Stimulated activated CD4-positive, alpha-beta T cell treated with anti-CD3 and anti-CD28 coated beads, Interleukin-15, amount 100 ng/mL, for 1 hour (primary cell): ENCODE results near the gene PKHD1.

Experiments
- DNase-seq, 2 donors: peaks; one replicate each; pipeline ENCODE4 v3.0.0-alpha.2; 2020; ENCODE audit warnings: low read depth in 1 of 2, low spot score in 1 of 2

The PKHD1 gene

DNA sequence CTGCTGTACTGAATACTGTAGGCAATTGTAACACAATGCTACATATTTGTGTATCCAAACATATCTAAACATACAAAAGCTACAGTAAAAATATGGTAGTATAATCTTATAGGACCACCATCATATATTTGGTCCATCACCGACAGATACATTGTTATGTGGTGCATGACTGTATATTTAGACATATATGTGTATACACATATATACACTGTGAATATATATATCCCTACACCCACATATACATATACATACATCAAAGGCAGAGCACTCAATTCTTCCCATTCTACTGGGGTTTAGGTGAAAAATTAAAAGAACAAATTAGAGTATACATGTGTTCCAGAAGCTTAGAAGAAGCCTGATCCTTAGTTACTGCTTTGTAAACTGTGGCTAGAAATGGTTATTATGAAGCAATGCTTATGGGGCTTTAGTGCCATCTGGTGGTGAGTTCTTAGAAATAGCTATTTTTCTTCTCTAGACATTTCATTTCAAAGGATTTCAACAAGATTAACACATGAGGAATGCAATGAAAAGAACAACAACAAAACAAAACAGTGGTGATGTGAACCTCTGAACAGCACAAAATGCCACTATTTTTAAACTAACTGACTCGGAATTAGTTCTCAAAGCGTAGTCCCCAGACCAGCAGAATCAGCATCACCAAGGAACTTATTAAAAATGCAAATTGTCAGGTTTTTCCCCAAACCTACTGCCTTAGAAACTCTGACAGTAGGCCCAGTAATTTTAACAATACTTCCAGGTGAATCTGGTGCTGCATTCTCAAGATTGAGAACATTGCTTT is 38.0 kb downstream of the PKHD1 start:
- DNase-seq: no peak

DNA sequence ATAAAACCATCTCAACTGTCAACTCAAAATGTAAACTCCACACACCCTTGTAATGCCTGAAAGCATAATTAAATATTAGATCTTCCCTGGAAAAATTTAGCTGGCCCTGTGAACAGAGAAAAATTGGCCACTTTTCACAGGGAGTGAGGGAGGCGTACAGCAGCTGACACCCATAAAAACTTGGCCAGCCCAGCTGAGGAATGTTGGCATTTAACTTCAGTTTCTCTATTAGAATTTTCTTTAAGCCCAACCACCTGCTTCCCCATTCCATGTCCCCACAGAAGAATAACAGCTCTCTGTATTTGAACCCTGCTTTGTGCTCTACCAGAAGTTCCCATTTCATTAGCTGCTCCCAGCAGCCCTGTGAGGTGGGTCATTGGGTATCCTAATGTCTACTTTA is 41.0 kb downstream of the PKHD1 start:
- DNase-seq: no peak

DNA sequence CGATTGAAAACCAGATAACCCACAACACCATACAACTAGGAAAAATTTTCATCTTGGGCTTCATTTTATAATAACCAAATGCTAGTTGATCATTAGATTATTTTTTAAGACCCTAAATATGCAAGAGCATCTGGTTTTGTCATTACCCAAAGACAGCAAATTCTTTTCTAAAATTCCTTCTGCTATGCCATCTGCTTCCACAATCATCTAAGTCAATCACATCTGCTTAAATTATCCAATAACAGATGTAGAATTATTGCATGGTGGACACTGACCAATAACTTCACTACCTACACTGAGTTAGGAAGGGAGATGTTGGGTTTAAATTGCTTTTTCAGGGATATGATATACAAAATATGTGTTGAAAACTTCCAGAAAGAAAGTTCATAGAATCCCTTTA is 41.9 kb downstream of the PKHD1 start:
- no peak for DNase-seq

DNA sequence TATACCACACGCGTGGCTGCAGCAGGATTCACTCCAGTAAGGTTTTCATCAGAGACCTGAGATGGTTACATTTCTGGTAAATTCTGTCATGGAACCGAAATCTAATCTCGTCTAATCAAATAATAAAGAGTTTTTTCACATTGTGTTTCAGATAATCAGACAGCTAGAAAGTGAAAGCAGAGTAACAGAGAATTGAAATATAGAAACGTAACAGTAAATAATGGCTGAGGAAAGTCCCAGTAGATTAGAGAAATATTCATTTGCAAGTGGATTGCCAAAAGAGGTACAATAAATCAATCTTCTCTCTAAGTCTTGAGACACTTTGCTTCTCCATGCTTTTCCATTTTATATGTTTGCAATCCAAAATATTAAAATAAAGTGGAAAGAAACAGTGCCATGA is 42.4 kb downstream of the PKHD1 start:
- no peak for DNase-seq

DNA sequence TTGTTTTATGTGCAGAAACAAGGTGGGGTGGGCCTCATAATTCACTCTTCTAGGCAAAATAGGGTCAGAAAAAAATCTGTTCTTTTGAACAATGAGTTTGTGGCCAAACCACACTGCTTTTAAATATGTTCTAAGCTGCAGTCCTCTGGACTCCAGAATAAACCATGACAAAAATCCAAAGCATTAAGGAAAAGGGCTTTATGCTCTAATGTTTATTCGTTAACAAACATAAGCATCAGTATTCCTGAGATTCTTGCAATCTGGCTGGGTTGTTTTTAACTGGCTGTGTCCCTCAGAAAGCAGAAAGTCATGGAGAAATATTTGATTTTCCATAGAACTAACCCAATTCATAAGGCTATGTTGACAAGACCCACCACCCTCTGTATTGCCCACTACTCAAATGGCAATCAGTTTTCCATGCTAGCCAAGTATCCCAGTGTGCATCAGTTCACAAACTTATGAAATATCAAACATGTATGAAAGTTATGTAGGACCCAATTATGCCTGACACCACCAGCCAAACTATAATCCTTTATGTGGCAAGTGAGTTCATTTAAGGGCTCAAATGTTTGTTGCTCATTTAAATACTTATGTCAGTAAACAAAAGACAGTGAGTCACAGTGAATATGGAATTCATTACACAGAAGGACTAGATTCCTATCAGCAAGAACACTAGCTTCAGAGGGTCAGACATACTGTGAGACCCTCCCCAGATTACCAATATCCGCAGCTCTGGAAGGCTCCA is 45.1 kb downstream of the PKHD1 start:
- no peak for DNase-seq

DNA sequence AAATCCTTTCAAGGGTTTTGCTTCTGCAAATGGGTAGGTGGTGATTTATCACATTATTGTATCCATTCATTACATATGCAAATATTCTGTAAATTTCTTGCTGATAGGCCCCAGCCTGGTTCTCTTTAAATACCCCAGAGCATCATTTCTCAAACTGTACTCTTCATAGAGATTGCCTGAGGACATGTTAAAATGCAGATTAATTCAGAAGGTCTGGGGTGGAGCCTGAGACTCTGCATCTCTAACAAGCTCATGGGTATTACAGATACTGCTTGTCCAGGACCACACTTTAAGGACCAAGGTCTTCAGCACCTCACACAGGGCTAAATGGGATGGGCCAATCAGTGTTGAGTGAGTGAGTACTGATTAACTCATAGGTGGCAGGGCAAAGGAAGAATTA is 46.3 kb downstream of the PKHD1 start:
- no peak for DNase-seq

DNA sequence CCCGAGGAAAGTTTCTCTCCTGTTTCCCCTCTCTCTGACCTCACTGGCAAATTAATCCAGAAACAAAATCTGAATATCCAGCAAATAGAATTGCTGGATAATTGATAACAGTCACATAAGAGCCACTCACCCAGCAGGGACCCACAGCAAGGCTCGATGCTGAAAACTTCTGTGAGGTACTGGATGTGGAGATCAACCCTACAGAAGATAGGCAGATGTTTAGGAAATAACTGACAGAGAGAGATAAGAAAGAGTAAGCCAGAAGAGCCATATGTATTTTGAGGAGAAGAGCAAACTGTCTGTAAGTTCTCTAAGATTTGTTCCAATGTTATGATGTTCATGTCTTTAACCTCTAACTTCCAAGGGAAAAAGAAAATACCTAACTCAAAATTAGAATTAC is 59.7 kb downstream of the PKHD1 start:
- no peak for DNase-seq

DNA sequence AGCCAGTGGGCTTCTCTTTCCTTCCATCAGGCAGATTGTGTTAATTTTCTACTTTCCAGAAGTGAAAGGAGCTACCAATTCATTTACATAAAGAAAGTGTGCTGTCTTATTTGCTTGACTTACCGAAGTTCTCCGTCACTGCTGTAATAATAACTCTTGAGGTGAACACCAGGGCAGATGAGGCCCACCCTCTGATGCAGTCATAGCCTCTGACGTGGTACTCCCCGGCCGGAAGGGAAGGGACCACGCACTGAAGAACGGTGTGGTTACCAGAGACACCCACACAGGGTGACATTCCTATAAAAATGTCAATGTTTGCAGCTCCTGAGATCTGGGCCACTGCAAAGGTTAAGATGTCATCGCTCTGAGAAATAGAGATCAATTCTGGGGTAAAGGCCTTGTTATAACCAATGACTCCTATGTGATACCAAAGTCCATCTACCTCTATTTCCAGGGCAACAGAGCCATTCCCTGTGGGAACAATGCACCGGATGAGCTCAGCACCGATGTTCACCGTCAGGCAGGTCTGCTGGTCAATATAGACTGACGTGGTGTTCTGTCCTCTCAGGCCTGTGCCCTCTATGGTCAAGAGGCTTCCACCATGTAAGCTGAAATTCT is 62.9 kb downstream of the PKHD1 start:
- no peak for DNase-seq

DNA sequence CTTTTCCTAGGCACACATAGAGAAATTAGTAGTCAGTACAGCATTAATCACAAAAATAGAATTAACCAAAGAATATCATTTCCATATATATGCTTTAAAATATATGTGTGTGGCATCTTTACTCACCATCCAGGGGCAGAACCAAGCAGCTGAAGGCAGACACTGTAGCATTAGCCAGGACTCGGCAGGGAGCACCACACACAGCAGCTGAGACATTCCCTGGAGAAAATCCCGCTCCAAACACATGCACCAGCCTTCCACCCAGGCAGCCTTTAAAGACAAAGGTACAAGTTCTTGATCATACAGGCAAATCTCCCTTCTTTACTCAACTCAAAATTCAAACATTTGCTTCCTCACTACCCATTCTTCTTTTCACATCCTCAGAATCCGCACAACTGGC is 64.7 kb downstream of the PKHD1 start:
- DNase-seq: no peak

DNA sequence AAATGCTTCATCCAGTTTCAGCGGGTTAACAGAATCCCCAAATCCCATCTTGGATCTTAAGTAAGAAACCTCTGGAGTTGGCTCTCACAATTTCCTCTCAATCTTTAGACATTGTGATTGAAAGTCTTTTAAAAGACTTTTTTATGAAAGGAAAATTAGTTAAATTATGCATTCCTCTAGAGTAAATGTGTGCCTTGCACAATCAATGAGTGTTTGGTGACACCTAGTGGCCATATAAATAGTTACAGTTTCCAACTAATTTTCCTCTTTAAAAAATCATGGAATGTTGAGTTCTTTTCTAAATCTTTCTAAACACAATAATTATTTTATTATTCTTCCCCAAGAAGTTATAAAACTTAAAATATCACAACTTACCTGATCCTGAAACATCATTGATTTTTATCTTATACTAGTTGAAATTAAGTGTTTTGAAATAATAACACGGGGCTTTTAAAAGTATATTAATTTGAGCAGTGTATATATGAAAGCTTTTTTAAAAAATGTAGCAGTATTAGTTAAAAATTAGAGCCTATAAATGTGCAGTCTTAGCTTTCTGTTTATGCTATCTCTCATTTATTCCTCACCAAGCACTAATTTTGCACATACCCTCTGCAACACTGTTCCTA is 66.4 kb downstream of the PKHD1 start:
- no peak for DNase-seq

DNA sequence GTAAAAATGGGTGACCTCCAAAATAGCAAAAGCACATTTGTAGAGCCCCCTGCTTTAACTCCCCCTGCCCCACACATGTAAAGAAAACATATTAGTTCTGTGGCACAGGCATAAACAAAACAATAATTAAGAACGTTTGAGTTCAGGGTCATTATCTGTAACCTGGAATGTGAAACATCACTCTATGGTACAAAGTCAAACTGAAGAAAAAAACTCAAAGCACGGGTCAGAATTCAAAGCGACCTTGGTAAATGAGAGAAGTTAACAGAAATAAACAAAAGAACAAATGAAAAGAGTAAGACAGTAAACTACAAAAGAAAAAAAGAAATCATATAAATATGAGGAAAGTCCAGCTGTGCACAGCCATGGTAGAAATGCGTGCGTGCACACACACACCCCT is 67.5 kb downstream of the PKHD1 start:
- DNase-seq: no peak

DNA sequence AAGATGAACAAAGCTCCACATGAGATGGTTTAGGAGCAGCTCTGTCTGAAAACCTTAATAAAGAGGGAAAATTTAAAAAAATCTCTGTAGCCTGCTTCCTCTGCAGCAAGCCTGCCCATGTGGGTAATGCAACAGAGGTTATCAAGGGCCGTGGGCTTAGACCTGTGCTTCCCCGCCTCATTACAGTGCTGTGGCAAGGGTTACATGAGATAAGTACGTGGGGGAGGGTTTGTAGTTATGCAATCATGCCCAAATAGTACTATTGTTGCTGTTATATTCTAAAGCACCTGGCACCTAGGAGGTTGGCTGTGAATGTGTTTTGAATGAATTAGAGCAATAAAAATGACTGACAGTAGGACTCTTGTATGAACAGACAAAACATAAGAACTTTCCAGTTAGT is 68.3 kb downstream of the PKHD1 start:
- DNase-seq: no peak

DNA sequence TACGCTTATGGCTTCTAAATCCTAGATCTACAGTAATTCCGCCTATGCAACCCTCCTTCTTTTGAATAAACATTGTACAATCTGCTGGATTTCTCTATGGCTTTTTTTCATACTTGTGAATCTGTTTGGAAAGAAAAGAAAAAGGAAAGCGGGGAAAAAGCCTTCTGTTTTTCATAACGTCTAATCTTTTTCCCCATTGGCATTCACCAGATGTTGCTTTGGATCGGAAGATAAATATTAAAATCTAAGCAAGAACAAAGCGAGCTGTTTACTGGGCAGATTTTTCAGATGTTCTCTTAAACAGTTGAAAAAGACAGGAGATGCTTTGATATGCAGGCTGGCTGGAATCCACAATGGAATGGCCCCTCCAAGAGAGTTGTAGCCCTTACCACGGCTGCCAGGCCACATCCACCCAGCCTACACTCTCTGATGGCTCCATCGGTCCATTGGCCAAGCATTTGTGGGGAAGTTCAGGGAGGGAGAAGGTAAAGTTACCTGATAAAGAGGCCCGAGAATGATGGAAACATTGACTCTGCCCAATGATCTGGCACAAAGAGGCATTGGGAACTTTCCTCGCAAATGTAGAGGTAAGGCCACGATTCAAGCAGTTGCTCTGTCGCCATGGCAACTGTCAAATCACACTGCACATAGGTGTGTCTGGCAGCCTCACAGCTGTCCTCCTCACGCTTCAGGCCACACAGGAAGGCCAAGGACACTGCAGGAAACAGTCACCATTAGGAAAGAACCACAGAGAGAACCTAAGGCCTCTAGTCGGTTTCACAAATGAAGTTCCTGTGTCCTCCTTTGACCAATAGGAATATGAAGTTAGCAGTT is 70.3 kb downstream of the PKHD1 start:
- no peak for DNase-seq

DNA sequence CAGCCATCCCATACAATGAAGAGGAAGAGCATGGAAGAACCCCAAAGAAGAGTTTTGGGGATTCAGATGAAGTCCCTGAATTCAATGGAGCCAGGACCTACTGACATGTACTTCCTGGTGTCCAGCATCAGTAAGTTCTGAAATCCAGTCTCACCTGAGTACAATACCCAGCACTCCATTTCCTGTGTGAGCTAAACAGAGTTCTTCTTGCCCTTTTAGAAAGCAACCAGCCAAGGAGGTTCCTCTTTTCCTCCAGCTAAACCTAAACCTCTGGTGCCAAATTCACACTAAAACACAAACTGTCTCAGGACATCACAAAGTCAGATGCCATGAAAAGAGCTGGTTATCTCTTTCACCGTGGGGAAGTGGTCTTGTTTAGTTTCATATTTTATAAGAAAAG is 71.5 kb downstream of the PKHD1 start:
- no peak for DNase-seq

DNA sequence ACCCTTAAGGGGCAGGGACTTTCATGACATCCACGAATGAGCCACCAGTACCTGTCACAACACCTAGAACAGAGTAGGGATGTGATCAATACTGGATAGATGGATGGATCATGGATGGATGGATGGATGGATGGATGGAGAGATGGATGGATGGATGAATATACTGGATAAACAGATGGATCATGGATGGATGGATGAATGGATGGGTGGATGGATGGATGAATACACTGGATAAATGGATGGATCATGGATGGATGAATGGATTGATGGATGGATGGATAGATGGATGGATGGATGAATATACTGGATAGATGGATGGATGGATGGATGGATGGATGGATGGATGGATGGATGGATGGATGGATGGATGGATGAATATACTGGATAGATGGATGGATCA is 73.0 kb downstream of the PKHD1 start:
- no peak for DNase-seq

DNA sequence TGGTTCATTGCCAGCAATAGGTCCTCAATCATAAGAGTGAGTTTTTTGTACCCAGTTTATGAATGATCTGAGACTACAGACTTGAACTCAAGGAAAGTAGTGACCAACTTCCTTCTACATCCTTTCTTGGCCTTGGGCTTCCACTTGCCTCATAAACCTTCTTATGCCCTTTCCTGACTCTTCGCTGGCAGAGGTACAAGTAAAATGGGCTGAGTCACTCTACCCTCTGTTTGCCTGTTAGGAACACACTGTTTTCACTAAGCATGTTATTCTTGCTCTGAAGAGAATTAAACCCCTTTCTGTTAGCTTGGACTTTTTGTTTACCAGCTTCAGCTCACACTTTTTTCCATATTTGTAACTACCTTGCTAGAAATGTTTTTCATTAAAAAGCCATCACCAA is 74.4 kb downstream of the PKHD1 start:
- DNase-seq: no peak

DNA sequence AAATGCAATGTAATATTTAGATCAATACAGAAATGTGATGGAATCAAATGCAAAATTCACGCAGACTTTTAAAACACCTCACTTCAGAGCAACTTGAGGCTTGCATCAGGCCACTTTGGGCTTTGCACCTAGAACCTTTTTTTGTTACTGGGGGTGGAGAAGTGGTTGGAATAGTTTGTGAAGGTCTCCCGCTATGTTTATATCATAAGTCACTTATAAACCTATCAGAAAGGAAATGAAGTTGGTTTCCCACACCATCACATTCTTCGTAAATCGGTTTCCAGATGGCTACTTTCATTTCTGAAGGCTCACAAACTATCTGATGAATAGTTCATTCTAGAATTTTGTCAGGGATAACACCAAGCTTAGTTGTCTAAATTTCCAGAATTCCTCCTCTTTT is 74.8 kb downstream of the PKHD1 start:
- no peak for DNase-seq

DNA sequence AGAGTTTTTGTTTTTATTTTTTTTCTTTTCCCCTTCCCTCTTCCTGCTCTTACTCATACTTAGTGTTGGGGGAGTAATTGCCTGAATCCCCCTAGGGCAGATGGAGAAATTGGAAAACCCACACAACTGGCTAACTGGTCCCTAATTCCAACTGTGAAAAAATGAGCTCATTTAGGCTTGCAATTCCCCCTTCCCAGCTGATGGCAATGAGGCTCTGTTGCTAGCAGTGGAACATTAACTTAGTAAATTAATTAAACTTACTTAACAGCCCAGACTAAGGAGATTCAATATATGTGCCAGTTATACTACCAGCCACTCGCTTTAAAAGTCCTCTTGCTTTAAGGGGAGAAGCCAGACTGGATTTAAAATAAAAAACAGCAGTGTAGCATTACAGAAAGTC is 76.6 kb downstream of the PKHD1 start:
- no peak for DNase-seq

DNA sequence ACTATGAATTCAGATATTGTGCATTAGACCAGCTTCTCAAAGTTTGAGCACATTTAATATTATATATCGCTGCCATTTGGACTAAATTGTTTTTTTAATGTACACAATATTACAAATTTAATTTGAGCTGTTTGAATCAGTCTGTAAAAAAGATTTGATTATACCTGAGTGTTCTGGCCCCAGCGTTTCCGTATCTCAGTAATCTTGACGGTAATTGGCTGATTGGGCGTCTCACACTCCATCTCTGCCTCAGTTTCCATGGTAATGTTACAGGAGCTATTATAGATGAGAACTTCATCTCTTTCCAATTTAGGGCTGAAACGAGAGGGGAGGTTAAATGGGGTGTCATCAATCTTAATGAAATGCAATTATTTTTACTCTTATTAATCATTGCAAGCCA is 77.3 kb downstream of the PKHD1 start:
- no peak for DNase-seq

DNA sequence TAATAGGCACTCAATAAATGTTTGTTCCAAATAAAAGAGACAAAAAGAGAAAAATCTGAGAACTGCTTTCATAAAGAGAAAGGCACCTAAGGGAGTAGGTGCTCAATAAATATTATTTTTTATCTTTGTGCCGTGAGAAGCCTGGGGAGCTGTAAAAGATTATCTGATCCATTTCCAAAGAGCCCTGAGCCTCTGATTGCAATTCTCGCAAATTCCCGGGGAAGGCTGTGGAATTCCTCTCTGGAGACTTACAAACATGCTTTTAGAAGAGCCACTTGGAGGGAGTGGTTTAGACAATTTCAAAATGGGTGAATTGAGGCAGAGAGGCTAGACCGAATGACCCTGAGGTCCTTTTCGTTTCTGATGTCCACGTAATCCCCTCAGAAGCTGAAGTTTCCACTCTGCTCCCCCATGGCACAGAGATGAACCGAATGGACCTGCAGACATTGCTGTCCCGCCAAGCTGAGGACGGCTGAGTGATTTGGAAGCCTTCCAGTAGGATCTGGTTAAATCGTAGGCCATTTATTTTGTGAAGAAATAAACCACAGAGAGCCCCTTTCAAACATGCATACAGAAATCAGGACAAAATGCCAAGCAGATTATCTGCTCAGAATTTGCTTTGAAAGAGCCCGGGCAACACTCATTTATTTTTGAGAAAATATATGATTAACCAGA is 77.8 kb downstream of the PKHD1 start:
- no peak for DNase-seq

DNA sequence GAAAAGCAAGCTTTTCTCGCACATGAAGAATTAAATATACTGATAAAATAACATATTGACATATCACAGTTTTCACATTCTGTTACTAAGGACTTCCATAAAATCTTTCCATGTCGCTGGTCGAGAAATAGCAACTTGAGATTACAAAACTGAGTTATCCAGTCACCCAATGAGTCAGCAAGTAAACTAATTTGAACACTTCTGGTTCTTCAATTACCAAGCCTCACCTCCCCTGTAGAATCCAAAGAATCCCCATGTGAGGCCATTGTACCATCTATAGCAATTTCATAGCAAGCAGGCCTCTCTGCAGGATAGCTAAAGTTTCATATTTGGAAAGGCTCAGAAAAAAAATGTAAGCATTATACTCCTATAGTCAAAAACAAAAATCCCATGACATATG is 87.3 kb downstream of the PKHD1 start:
- no peak for DNase-seq
